ENCODE results near the gene TMA16.

DNA sequence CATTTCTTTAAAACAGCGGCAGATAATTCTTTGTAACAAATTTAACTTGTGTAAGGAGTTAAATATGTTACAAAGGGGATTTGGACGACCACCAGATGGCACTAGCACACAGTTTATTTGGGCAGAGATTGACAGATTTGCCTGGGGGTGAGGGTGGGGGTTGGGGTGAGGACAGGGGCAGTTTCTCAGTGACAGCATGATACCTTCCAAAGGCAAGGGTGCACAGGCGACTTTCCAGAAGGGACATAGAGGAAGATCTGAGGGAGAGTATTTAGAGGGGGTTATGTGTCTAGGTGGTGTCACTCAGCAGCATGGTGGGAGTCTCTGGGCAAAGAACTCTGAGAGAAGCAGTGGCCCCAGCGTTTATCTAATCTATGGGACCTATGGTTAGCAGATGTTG, 9.6 kb upstream of the TMA16 start:
- TF ChIP-seq ZFP36 (IDR thresholded peaks at IDR 0.05; ENCODE audit: borderline replicate concordance, low read depth, low read length, partially characterized antibody): no peak
- TF ChIP-seq IRF2 (CRISPR knock-in tag; IDR thresholded peaks at IDR 0.05): no peak
- TF ChIP-seq ZNF225 (CRISPR knock-in tag; IDR thresholded peaks at IDR 0.05): no peak
- TF ChIP-seq, protein P1, sequence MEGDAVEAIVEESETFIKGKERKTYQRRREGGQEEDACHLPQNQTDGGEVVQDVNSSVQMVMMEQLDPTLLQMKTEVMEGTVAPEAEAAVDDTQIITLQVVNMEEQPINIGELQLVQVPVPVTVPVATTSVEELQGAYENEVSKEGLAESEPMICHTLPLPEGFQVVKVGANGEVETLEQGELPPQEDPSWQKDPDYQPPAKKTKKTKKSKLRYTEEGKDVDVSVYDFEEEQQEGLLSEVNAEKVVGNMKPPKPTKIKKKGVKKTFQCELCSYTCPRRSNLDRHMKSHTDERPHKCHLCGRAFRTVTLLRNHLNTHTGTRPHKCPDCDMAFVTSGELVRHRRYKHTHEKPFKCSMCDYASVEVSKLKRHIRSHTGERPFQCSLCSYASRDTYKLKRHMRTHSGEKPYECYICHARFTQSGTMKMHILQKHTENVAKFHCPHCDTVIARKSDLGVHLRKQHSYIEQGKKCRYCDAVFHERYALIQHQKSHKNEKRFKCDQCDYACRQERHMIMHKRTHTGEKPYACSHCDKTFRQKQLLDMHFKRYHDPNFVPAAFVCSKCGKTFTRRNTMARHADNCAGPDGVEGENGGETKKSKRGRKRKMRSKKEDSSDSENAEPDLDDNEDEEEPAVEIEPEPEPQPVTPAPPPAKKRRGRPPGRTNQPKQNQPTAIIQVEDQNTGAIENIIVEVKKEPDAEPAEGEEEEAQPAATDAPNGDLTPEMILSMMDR (CRISPR knock-in tag; IDR thresholded peaks at IDR 0.05): peak; percentile 76
- no peak for TF ChIP-seq ZNF607 (CRISPR knock-in tag; IDR thresholded peaks at IDR 0.05; ENCODE audit: borderline replicate concordance)
- no peak for TF ChIP-seq ZNF543 (CRISPR knock-in tag; IDR thresholded peaks at IDR 0.05)
- TF ChIP-seq ZNF674 (CRISPR knock-in tag; IDR thresholded peaks at IDR 0.05; ENCODE audit: low read depth): no peak
- TF ChIP-seq KDM1A (CRISPR knock-in tag; IDR thresholded peaks at IDR 0.05): no peak
- TF ChIP-seq, protein P2, sequence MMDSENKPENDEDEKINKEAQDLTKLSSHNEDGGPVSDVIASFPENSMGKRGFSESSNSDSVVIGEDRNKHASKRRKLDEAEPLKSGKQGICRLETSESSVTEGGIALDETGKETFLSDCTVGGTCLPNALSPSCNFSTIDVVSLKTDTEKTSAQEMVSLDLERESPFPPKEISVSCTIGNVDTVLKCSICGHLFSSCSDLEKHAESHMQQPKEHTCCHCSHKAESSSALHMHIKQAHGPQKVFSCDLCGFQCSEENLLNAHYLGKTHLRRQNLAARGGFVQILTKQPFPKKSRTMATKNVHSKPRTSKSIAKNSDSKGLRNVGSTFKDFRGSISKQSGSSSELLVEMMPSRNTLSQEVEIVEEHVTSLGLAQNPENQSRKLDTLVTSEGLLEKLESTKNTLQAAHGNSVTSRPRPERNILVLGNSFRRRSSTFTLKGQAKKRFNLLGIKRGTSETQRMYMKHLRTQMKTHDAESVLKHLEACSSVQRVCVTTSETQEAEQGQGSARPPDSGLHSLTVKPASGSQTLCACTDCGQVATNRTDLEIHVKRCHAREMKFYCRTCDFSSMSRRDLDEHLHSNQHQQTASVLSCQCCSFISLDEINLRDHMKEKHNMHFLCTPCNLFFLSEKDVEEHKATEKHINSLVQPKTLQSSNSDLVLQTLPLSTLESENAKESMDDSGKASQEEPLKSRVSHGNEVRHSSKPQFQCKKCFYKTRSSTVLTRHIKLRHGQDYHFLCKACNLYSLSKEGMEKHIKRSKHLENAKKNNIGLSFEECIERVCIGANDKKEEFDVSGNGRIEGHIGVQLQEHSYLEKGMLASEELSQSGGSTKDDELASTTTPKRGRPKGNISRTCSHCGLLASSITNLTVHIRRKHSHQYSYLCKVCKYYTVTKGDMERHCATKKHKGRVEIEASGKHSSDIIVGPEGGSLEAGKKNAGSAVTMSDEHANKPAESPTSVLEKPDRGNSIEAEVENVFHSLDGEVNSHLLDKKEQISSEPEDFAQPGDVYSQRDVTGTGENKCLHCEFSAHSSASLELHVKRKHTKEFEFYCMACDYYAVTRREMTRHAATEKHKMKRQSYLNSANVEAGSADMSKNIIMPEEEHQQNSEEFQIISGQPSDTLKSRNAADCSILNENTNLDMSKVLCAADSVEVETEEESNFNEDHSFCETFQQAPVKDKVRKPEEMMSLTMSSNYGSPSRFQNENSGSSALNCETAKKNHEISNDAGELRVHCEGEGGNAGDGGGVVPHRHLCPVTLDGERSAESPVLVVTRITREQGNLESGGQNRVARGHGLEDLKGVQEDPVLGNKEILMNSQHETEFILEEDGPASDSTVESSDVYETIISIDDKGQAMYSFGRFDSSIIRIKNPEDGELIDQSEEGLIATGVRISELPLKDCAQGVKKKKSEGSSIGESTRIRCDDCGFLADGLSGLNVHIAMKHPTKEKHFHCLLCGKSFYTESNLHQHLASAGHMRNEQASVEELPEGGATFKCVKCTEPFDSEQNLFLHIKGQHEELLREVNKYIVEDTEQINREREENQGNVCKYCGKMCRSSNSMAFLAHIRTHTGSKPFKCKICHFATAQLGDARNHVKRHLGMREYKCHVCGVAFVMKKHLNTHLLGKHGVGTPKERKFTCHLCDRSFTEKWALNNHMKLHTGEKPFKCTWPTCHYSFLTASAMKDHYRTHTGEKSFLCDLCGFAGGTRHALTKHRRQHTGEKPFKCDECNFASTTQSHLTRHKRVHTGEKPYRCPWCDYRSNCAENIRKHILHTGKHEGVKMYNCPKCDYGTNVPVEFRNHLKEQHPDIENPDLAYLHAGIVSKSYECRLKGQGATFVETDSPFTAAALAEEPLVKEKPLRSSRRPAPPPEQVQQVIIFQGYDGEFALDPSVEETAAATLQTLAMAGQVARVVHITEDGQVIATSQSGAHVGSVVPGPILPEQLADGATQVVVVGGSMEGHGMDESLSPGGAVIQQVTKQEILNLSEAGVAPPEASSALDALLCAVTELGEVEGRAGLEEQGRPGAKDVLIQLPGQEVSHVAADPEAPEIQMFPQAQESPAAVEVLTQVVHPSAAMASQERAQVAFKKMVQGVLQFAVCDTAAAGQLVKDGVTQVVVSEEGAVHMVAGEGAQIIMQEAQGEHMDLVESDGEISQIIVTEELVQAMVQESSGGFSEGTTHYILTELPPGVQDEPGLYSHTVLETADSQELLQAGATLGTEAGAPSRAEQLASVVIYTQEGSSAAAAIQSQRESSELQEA (CRISPR knock-in tag; IDR thresholded peaks at IDR 0.05; ENCODE audit: not compliant biosample characterization): no peak
- TF ChIP-seq, protein P3, sequence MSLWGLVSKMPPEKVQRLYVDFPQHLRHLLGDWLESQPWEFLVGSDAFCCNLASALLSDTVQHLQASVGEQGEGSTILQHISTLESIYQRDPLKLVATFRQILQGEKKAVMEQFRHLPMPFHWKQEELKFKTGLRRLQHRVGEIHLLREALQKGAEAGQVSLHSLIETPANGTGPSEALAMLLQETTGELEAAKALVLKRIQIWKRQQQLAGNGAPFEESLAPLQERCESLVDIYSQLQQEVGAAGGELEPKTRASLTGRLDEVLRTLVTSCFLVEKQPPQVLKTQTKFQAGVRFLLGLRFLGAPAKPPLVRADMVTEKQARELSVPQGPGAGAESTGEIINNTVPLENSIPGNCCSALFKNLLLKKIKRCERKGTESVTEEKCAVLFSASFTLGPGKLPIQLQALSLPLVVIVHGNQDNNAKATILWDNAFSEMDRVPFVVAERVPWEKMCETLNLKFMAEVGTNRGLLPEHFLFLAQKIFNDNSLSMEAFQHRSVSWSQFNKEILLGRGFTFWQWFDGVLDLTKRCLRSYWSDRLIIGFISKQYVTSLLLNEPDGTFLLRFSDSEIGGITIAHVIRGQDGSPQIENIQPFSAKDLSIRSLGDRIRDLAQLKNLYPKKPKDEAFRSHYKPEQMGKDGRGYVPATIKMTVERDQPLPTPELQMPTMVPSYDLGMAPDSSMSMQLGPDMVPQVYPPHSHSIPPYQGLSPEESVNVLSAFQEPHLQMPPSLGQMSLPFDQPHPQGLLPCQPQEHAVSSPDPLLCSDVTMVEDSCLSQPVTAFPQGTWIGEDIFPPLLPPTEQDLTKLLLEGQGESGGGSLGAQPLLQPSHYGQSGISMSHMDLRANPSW (CRISPR knock-in tag; IDR thresholded peaks at IDR 0.05; ENCODE audit: borderline replicate concordance): no peak
- no peak for TF ChIP-seq EP300 (IDR thresholded peaks at IDR 0.05; ENCODE audit: low read depth in 2 of 2, low read length in 2 of 2)
- no peak for TF ChIP-seq EP300 (CRISPR knock-in tag; IDR thresholded peaks at IDR 0.05; ENCODE audit: borderline replicate concordance)
- no peak for TF ChIP-seq KLF11 (CRISPR knock-in tag; IDR thresholded peaks at IDR 0.05)

Data from HepG2 (cell line).